Subcutaneous adipose tissue (tissue), 4 donors: ENCODE data around the gene OR4D5. TPM values are rescaled to one million over a fixed set of nuclear protein-coding genes. Genes with fewer than 3 reads are reported as not detected.

Experiments used
- total RNA-seq, 4 donors: library from RNA; depleted of rRNA; stranded (reverse); fragments of >200 nt; gene quantifications; one replicate each; pipeline ENCODE4 v1.1.0, GENCODE V29; 2016
- TF ChIP-seq, protein P1 (sequence below): fragments of 450-650 bp; IDR thresholded peaks from one replicate; pipeline ENCODE4 v1.5.1; 2016; ENCODE audit warnings: low read depth, mild to moderate bottlenecking, control low read depth, antibody characterized with exemption, moderate library complexity

Gene OR4D5
- total RNA-seq, 4 donors from 2014 or later: not detected

DNA sequence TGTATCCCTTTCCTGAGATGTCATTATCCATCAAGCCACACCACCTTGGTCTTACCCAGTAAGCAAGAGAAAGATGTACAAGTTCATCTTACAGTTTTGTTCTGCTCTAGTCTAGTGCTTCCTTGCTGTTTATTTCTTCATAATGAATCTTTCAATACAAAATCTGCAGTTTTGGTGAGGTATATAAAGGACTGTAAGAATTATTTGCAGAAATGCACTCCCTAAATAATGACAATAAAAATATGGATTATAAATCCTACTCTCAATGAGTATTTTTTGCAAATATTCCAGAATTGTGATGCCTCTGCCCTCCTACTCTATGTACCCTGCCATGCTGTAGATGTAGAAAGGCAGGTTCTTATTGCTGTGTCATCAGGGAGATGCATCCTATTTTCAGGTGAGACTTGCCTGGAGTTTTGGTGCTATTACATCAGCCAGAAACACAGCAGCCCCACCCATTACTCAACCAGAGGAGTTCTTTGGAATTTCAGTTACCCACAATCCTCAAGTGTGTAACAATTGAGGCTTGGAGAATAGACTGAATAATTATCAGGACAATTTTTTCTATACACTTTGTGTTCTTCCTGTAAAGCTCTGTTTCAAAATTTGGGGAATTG, 38.4 kb downstream of the OR4D5 start, which contains the start of gene OR10S1:
TSS of gene OR10S1 (minus strand) at position 51 of the 617 bp plus-strand sequence. CDS start 117 bp downstream, outside the sequence.
- TF ChIP-seq, protein P1, sequence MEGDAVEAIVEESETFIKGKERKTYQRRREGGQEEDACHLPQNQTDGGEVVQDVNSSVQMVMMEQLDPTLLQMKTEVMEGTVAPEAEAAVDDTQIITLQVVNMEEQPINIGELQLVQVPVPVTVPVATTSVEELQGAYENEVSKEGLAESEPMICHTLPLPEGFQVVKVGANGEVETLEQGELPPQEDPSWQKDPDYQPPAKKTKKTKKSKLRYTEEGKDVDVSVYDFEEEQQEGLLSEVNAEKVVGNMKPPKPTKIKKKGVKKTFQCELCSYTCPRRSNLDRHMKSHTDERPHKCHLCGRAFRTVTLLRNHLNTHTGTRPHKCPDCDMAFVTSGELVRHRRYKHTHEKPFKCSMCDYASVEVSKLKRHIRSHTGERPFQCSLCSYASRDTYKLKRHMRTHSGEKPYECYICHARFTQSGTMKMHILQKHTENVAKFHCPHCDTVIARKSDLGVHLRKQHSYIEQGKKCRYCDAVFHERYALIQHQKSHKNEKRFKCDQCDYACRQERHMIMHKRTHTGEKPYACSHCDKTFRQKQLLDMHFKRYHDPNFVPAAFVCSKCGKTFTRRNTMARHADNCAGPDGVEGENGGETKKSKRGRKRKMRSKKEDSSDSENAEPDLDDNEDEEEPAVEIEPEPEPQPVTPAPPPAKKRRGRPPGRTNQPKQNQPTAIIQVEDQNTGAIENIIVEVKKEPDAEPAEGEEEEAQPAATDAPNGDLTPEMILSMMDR: no peak

- TF ChIP-seq, protein P1: no peak
Observed at GRCh38 chr11:123979311-123979710, 39.9 kb downstream of the OR4D5 start.

Other genes starting within 250 kb of the OR4D5 start
- gene ZNF202, start 198.0 kb upstream of the OR4D5 start, total RNA-seq: 1 to 10 TPM; 6.6 to 10.0 (median 8.1) TPM
- not detected for gene OR6X1, start 185.1 kb upstream of the OR4D5 start, total RNA-seq
- not detected for gene OR6M1, start 133.3 kb upstream of the OR4D5 start, total RNA-seq
- gene TMEM225, start 53.9 kb upstream of the OR4D5 start, total RNA-seq: not detected
- gene OR8D4, start 37.5 kb upstream of the OR4D5 start, total RNA-seq: not detected
- gene OR6T1, start 4.2 kb downstream of the OR4D5 start, total RNA-seq: not detected
- not detected for gene OR10S1, start 38.2 kb downstream of the OR4D5 start, total RNA-seq
- not detected for gene OR10G6, start 55.5 kb downstream of the OR4D5 start, total RNA-seq
- not detected for gene OR10G4, start 73.4 kb downstream of the OR4D5 start, total RNA-seq
- not detected for gene OR10G9, start 83.4 kb downstream of the OR4D5 start, total RNA-seq
- not detected for gene OR10G8, start 87.2 kb downstream of the OR4D5 start, total RNA-seq
- not detected for gene OR10G7, start 101.7 kb downstream of the OR4D5 start, total RNA-seq
- gene VWA5A, start 175.8 kb downstream of the OR4D5 start, total RNA-seq: 10 to 100 TPM; 14.1 to 46.1 (median 20.4) TPM
- not detected for gene OR10D3, start 243.7 kb downstream of the OR4D5 start, total RNA-seq